Measurements from ENCODE around the gene TVP23C. TPM values are rescaled to one million over a fixed set of nuclear protein-coding genes. Genes with fewer than 3 reads are reported as not detected.

The TVP23C gene
- total and polyA plus RNA-seq, 2 donors (not counting 3 experiments of a cell fraction or from before 2014, with no cell fraction given) = 6.4 to 36.3 TPM

GRCh38 chr17:15481481-15481880 is 81.8 kb downstream of the TVP23C start:
- BruUV-seq (replicated peaks) = no TSS peak
- no peak overlapping the region for H3K27ac ChIP-seq (ENCODE audit: insufficient read depth, low read depth, low read length)
- POLR2A ChIA-PET = no interaction called here

GRCh38 chr17:15480204-15480603 is 83.1 kb downstream of the TVP23C start:
- Histone ChIP-seq H3K27me3 (ENCODE audit: control insufficient read depth in 2 of 2, insufficient read depth in 2 of 2, low read length in 2 of 2) (no peaks in the 10 kb centered on the region), H3K9me1 (replicated peaks; ENCODE audit: control insufficient read depth, extremely low read depth, insufficient read depth, low read length) (no peaks in the 10 kb centered on the region), H4K20me1 (replicated peaks; ENCODE audit: control insufficient read depth, extremely low read depth, insufficient read depth, low read length) (no peaks in the 10 kb centered on the region), H3K4me3 (replicated peaks in 1 of 3; ENCODE audit: insufficient read depth in 1 of 3, low read depth in 1 of 3, low read length in 3 of 3) (no peak overlapping the region), H3K9me3 (replicated peaks; ENCODE audit: control insufficient read depth, insufficient read depth, low read length) (no peaks in the 10 kb centered on the region), H3K27ac (ENCODE audit: insufficient read depth, low read depth, low read length) (peak overlapping the region; percentile 19), H3K4me2 (ENCODE audit: insufficient read depth, low read length) (peak overlapping the region; percentile 50), H3K79me2 (ENCODE audit: control insufficient read depth, insufficient read depth, low read length) (no peaks in the 10 kb centered on the region), H3K4me1 (ENCODE audit: control insufficient read depth, extremely low read depth, insufficient read depth, low read length) (peaks cover 22% of the 10 kb centered on the region), H3K36me3 (ENCODE audit: control insufficient read depth in 2 of 2, extremely low read depth in 1 of 2, insufficient read depth in 2 of 2, low read length in 2 of 2) (peaks cover 0 to 4% of the 10 kb centered on the region in 2 experiments), H3K9ac (replicated peaks; ENCODE audit: extremely low read depth, insufficient read depth, low read length) (no peak overlapping the region), H2AFZ (ENCODE audit: low read depth, low read length) (no peak overlapping the region)
- FAIRE-seq (no peak), DNase-seq (ENCODE audit: low read depth, low spot score) (no peak)
- ChIA-PET CTCF (interaction anchor here (0.7 to 4.2 kb wide), 8 partner anchors 8 to 222 kb away, joined by 3 to 33 read pairs (median 6); no protein-coding TSS in a partner anchor), POLR2A (interaction anchor here (1.3 kb wide), 1 partner anchor 35 kb away, joined by 4 read pairs; no protein-coding TSS in a partner anchor)
- no TSS peak for BruUV-seq (replicated peaks)
- dilution Hi-C loops (cut with MboI; ENCODE audit: extremely low pct_ligation_motif_present, low sequenced_read_pairs) = no loop called here
- no peak for TF ChIP-seq EZH2 (IDR thresholded peaks at IDR 0.05; ENCODE audit: borderline replicate concordance, low read depth, low read length, severe bottlenecking)
- no peak for TF ChIP-seq MYC (IDR thresholded peaks at IDR 0.05; ENCODE audit: low read depth, low read length)
- TF ChIP-seq POLR2AphosphoS5 (IDR thresholded peaks at IDR 0.05; ENCODE audit: insufficient read depth, low read depth, low read length) = no peak
- no peak for TF ChIP-seq FOS (IDR thresholded peaks at IDR 0.05; ENCODE audit: borderline replicate concordance, insufficient read depth, low read length)
- TF ChIP-seq POLR2A (IDR thresholded peaks at IDR 0.05; ENCODE audit: low read depth, low read length) = no peak
- no peak for TF ChIP-seq GATA2 (IDR thresholded peaks at IDR 0.05; ENCODE audit: insufficient read depth, insufficient read length, low read depth, low read length)
- TF ChIP-seq, protein P1, sequence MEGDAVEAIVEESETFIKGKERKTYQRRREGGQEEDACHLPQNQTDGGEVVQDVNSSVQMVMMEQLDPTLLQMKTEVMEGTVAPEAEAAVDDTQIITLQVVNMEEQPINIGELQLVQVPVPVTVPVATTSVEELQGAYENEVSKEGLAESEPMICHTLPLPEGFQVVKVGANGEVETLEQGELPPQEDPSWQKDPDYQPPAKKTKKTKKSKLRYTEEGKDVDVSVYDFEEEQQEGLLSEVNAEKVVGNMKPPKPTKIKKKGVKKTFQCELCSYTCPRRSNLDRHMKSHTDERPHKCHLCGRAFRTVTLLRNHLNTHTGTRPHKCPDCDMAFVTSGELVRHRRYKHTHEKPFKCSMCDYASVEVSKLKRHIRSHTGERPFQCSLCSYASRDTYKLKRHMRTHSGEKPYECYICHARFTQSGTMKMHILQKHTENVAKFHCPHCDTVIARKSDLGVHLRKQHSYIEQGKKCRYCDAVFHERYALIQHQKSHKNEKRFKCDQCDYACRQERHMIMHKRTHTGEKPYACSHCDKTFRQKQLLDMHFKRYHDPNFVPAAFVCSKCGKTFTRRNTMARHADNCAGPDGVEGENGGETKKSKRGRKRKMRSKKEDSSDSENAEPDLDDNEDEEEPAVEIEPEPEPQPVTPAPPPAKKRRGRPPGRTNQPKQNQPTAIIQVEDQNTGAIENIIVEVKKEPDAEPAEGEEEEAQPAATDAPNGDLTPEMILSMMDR (IDR thresholded peaks at IDR 0.05; ENCODE audit: extremely low read depth in 1 of 2, insufficient read depth in 1 of 2, low read depth in 1 of 2, low read length in 2 of 2) = no peak
- TF ChIP-seq, protein P2, sequence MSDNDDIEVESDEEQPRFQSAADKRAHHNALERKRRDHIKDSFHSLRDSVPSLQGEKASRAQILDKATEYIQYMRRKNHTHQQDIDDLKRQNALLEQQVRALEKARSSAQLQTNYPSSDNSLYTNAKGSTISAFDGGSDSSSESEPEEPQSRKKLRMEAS (IDR thresholded peaks at IDR 0.05; ENCODE audit: insufficient read depth, insufficient read length) = no peak
- TF ChIP-seq JUN (IDR thresholded peaks at IDR 0.05; ENCODE audit: borderline replicate concordance, insufficient read depth, insufficient read length, low read depth) = no peak
- intact Hi-C loops (cut with micrococcal nuclease) = no loop called here

More at GRCh38 chr17:15481481-15481880, 81.8 kb downstream of the TVP23C start:
- Histone ChIP-seq H3K9me3 (replicated peaks; ENCODE audit: control insufficient read depth, insufficient read depth, low read length) (no peaks in the 10 kb centered on the region), H3K4me1 (ENCODE audit: control insufficient read depth, extremely low read depth, insufficient read depth, low read length) (peaks cover 22% of the 10 kb centered on the region), H3K9me1 (replicated peaks; ENCODE audit: control insufficient read depth, extremely low read depth, insufficient read depth, low read length) (no peaks in the 10 kb centered on the region), H3K4me3 (replicated peaks in 1 of 3; ENCODE audit: insufficient read depth in 1 of 3, low read depth in 1 of 3, low read length in 3 of 3) (no peak overlapping the region), H4K20me1 (replicated peaks; ENCODE audit: control insufficient read depth, extremely low read depth, insufficient read depth, low read length) (no peaks in the 10 kb centered on the region), H2AFZ (ENCODE audit: low read depth, low read length) (no peak overlapping the region), H3K79me2 (ENCODE audit: control insufficient read depth, insufficient read depth, low read length) (no peaks in the 10 kb centered on the region), H3K4me2 (ENCODE audit: insufficient read depth, low read length) (no peak overlapping the region), H3K27me3 (ENCODE audit: control insufficient read depth in 2 of 2, insufficient read depth in 2 of 2, low read length in 2 of 2) (no peaks in the 10 kb centered on the region), H3K36me3 (ENCODE audit: control insufficient read depth in 2 of 2, extremely low read depth in 1 of 2, insufficient read depth in 2 of 2, low read length in 2 of 2) (peaks cover 0 to 4% of the 10 kb centered on the region in 2 experiments), H3K9ac (replicated peaks; ENCODE audit: extremely low read depth, insufficient read depth, low read length) (no peak overlapping the region)
- DNase-seq (ENCODE audit: low read depth, low spot score) (no peak), FAIRE-seq (no peak)
- TF ChIP-seq POLR2AphosphoS5 (IDR thresholded peaks at IDR 0.05; ENCODE audit: insufficient read depth, low read depth, low read length) (no peak), MYC (IDR thresholded peaks at IDR 0.05; ENCODE audit: low read depth, low read length) (no peak), FOS (IDR thresholded peaks at IDR 0.05; ENCODE audit: borderline replicate concordance, insufficient read depth, low read length) (no peak)
- TF ChIP-seq, protein P2 (IDR thresholded peaks at IDR 0.05; ENCODE audit: insufficient read depth, insufficient read length) = no peak
- dilution Hi-C loops (cut with MboI; ENCODE audit: extremely low pct_ligation_motif_present, low sequenced_read_pairs) = no loop called here
- CTCF ChIA-PET = interaction anchor here (1.0 to 4.2 kb wide), 2 partner anchors 11 to 22 kb away, joined by 3 to 33 read pairs; no protein-coding TSS in a partner anchor
- intact Hi-C loops (cut with micrococcal nuclease) = no loop called here

Data from endothelial cell of umbilical vein (primary cell).